ENCODE measurements around the gene CHST3.
"Not testable (repeated sequence)": the region's sequence is repeated elsewhere in the genome, so short reads cannot be mapped to it uniquely, and the experiment has no call there.

CHST3 gene

DNA sequence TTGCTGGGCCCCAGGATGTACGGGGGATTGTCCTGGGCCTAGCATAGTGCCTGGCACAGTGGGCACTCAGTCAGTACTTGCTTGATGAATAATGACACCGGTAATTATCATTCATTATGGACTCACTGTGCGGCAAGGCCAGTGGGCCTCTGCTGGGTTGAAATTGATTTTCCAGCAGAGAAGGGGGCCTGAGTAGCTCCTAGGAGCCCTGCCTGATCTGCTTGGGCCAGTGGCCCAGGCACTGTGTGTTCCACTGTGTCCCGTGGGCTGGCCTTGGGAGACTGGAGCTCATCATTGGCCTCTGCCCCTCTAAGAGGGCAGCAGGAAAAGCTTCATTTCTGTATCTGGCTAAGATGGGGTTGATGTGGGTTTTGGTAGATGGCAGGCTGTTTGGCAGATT lies 1.4 kb downstream of the CHST3 start:
- Histone ChIP-seq H3K9me3 (ENCODE audit: control insufficient read depth in 1 of 2, low read length in 2 of 2) (no peaks in the 10 kb centered on the region), H3K4me3 (ENCODE audit: low read depth in 1 of 2, low read length in 2 of 2) (peak overlapping the region; percentile 54 to 61), H3K36me3 (ENCODE audit: control insufficient read depth in 1 of 2, insufficient read depth in 2 of 2, low read length in 2 of 2) (no peaks in the 10 kb centered on the region), H3K4me1 (ENCODE audit: control insufficient read depth in 1 of 2, insufficient read depth in 2 of 2, low read length in 2 of 2) (peaks cover 7% of the 10 kb centered on the region in 2 donors), H3K27me3 (ENCODE audit: control insufficient read depth in 1 of 2, insufficient read depth in 2 of 2, low read length in 2 of 2) (peaks cover 30 to 35% of the 10 kb centered on the region in 2 donors), H3K27ac (ENCODE audit: low read depth, low read length) (peak overlapping the region; percentile 13), H3K9ac (ENCODE audit: low read depth in 1 of 2, low read length in 2 of 2) (peak overlapping the region in 1 of 2 donors; percentile 59)

DNA sequence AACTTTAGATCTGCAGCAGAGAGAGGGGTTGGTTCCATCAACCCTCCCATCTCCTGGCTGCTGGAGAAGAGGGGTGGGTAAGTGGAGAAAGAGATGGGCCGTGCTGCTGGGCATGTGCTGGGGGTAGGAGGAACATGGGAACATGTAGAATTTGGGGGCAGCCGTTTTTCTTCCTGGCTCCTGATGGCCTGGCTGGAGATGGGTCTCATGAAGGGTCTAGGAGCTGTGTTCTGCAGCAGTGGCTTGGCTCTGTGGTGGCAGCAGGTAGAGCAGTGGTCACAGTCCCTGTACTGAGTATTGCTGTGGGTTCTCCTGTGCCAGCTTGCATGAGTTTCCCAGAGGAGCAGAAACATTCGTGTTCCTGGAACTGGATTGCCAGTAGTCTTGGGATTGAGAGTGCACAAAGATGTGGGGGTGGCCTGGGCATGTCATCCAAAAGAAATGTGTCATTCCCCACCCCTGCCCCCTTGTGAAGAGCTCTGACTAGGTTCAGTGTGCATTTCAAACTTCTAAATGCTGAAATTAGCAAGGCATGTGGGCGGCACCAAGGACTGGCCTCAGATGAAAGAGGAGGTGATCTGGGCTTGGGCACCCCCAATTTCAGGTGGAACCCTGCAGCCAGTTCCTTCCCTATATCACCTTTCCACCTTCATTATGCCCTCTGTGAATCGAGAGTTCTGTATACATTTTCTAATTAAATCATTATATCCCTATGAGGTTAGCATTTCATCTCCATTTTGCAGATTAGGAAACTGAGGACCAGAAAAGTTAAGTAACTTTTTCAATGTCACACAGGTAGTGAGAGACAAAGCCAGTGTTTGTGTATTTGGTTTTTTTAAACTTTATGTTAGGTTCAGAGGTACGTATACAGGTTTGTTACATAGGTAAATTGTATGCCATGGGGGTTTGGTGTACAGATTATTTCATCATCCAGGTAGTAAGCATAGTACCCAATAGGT lies 2.1 kb downstream of the CHST3 start:
- Histone ChIP-seq H3K4me3 (ENCODE audit: low read depth in 1 of 2, low read length in 2 of 2) (peak overlapping the region in 1 of 2 donors; percentile 54), H3K9me3 (ENCODE audit: control insufficient read depth in 1 of 2, low read length in 2 of 2) (no peaks in the 10 kb centered on the region), H3K4me1 (ENCODE audit: control insufficient read depth in 1 of 2, insufficient read depth in 2 of 2, low read length in 2 of 2) (peaks cover 7% of the 10 kb centered on the region in 2 donors), H3K36me3 (ENCODE audit: control insufficient read depth in 1 of 2, insufficient read depth in 2 of 2, low read length in 2 of 2) (no peaks in the 10 kb centered on the region), H3K27ac (ENCODE audit: low read depth, low read length) (no peak overlapping the region), H3K9ac (ENCODE audit: low read depth in 1 of 2, low read length in 2 of 2) (peak overlapping the region in 1 of 2 donors; percentile 59), H3K27me3 (ENCODE audit: control insufficient read depth in 1 of 2, insufficient read depth in 2 of 2, low read length in 2 of 2) (peaks cover 30 to 35% of the 10 kb centered on the region in 2 donors)

DNA sequence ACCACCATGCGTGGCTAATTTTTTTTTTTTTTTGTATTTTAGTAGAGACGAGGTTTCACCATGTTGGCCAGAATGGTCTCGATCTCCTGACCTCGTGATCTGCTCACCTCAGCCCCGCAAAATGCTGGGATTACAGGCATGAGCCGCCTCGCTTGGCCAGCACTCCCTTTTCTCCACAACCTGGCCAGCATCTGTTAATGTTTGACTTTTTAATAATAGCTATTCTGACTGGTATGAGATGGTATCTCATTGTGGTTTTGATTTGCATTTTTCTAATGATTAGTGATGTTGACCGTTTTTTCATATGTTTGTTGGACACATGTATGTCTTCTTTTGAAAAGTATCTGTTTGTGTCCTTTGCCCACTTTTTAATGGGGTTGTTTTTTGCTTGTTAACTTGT lies 3.8 kb downstream of the CHST3 start:
- not testable (repeated sequence) for H3K4me3 ChIP-seq (ENCODE audit: low read depth in 1 of 2, low read length in 2 of 2); H3K27ac ChIP-seq (ENCODE audit: low read depth, low read length); H3K4me1 ChIP-seq (ENCODE audit: control insufficient read depth in 1 of 2, insufficient read depth in 2 of 2, low read length in 2 of 2); H3K9me3 ChIP-seq (ENCODE audit: control insufficient read depth in 1 of 2, low read length in 2 of 2); H3K9ac ChIP-seq (ENCODE audit: low read depth in 1 of 2, low read length in 2 of 2); H3K36me3 ChIP-seq (ENCODE audit: control insufficient read depth in 1 of 2, insufficient read depth in 2 of 2, low read length in 2 of 2)
- H3K27me3 ChIP-seq (ENCODE audit: control insufficient read depth in 1 of 2, insufficient read depth in 2 of 2, low read length in 2 of 2): peaks cover 26 to 30% of the 10 kb centered on the region in 2 donors

DNA sequence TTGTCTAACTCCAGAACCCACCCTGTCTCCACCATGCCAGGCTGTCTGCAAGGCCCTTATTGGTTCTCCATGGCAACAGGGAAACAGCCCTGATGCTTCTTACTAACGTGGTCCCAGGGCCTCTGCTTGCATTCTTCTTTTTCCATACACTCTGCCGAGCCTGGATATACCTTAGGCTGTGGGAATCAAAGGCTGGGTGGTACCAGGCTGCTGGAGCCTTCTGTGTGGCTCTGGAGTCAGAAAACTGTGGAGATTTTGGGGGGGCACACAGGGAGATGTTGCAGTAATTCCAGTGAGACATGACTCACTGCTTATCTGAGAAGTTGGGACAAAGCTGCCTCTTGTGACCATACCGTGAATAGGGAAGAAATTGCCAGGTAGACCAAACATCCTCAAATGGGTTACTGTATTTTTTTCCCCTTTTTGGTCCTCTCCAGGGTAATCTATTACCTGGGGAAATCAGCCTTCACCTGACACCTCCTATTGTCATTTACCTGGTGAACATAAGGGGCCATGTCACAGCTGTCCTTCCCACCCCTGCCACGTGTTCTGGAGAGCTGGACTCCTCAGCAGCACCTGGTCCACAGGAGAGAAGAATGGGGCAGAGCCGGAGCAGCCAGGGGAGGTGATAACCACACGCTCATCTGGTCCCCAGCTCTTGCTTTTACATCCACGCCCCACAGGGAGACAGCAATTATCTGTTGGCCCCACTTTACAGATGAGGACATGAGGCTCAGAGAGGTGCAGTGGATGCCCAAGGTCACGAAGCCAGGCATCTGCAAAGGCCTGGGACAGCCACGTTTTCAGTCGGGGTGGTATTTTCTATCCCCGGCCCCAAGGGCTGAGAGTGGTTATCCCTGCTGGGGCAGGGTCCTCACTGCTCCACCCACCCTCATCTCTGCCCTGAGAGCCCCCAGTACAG lies 4.6 kb downstream of the CHST3 start:
- Histone ChIP-seq H3K27me3 (ENCODE audit: control insufficient read depth in 1 of 2, insufficient read depth in 2 of 2, low read length in 2 of 2) (peaks cover 21 to 22% of the 10 kb centered on the region in 2 donors), H3K4me3 (ENCODE audit: low read depth in 1 of 2, low read length in 2 of 2) (no peak overlapping the region), H3K36me3 (ENCODE audit: control insufficient read depth in 1 of 2, insufficient read depth in 2 of 2, low read length in 2 of 2) (no peaks in the 10 kb centered on the region), H3K9ac (ENCODE audit: low read depth in 1 of 2, low read length in 2 of 2) (no peak overlapping the region), H3K9me3 (ENCODE audit: control insufficient read depth in 1 of 2, low read length in 2 of 2) (no peaks in the 10 kb centered on the region), H3K27ac (ENCODE audit: low read depth, low read length) (no peak overlapping the region), H3K4me1 (ENCODE audit: control insufficient read depth in 1 of 2, insufficient read depth in 2 of 2, low read length in 2 of 2) (peaks cover 7% of the 10 kb centered on the region in 2 donors)

DNA sequence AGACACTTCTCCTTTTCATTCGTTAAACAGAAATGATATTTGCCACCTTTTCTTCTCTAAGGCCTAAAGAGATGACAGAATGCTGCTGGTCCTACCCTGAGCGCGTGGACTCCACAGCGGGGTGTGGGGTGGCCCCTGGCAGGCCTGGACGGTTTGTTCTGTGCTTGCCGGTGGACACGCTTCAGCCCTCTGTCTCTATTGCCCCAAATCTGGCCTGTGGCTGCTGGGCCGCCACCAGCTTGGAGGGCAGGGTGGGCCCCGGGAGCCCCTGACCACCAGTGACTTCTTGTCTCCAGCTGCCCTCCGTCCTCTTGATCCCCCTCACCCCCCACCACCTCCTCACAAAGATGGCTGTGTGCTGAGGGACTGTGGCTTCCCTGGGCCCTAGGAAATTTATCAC lies 5.7 kb downstream of the CHST3 start:
- Histone ChIP-seq H3K27ac (ENCODE audit: low read depth, low read length) (no peak overlapping the region), H3K27me3 (ENCODE audit: control insufficient read depth in 1 of 2, insufficient read depth in 2 of 2, low read length in 2 of 2) (peaks cover 15 to 17% of the 10 kb centered on the region in 2 donors), H3K4me1 (ENCODE audit: control insufficient read depth in 1 of 2, insufficient read depth in 2 of 2, low read length in 2 of 2) (peaks cover 4 to 7% of the 10 kb centered on the region in 2 donors), H3K36me3 (ENCODE audit: control insufficient read depth in 1 of 2, insufficient read depth in 2 of 2, low read length in 2 of 2) (no peaks in the 10 kb centered on the region), H3K9me3 (ENCODE audit: control insufficient read depth in 1 of 2, low read length in 2 of 2) (no peaks in the 10 kb centered on the region), H3K9ac (ENCODE audit: low read depth in 1 of 2, low read length in 2 of 2) (no peak overlapping the region), H3K4me3 (ENCODE audit: low read depth in 1 of 2, low read length in 2 of 2) (no peak overlapping the region)

DNA sequence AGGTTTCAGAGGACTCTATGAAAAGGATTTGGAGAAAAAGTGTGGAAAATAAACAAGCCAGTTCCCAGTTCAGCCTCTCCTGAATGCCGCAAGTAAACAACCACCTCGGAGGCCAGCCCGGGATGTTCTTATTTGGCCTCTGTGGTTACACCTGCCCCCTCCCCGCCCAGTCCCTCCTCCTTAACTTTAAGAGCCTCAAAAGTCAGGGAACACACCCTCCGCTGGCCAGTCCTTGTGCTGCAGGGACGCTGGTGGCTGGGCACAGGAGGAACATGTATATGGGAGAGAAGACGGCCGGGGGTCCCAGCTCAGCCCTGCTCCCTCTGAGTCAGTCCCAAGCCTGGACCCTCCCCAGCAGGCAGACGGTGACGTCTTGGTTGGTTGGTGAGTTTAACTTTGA lies 6.1 kb downstream of the CHST3 start:
- H3K4me1 ChIP-seq (ENCODE audit: control insufficient read depth in 1 of 2, insufficient read depth in 2 of 2, low read length in 2 of 2): peaks cover 1 to 6% of the 10 kb centered on the region in 2 donors

DNA sequence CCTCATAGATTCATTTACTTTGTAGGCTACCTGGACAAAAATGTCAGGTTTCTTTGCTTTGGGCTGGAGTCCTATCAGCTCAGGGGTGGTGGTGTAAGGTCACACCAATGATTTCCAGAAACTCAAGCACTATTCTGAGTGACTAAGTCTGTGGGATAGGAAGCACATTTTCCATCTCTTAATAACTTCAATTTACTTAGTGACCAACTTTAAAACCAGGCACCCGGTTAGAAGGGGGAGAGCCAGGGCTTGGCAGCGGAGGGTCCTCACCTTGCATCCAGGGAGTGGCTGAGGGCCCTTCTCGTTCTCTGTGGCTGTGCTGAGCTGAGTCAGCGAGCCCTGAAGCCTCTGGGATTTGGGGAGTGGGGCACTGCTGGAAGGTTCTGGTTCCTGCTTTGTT lies 6.7 kb downstream of the CHST3 start:
- no peak overlapping the region for H3K27ac ChIP-seq (ENCODE audit: low read depth, low read length)
- H3K36me3 ChIP-seq (ENCODE audit: control insufficient read depth in 1 of 2, insufficient read depth in 2 of 2, low read length in 2 of 2): no peaks in the 10 kb centered on the region
- H3K4me3 ChIP-seq (ENCODE audit: low read depth in 1 of 2, low read length in 2 of 2): no peak overlapping the region
- peaks cover 6 to 8% of the 10 kb centered on the region in 2 donors for H3K27me3 ChIP-seq (ENCODE audit: control insufficient read depth in 1 of 2, insufficient read depth in 2 of 2, low read length in 2 of 2)
- no peak overlapping the region for H3K9ac ChIP-seq (ENCODE audit: low read depth in 1 of 2, low read length in 2 of 2)
- peaks cover 7% of the 10 kb centered on the region in 2 donors for H3K4me1 ChIP-seq (ENCODE audit: control insufficient read depth in 1 of 2, insufficient read depth in 2 of 2, low read length in 2 of 2)
- no peaks in the 10 kb centered on the region for H3K9me3 ChIP-seq (ENCODE audit: control insufficient read depth in 1 of 2, low read length in 2 of 2)

More for the DNA sequence above, 6.1 kb downstream of the CHST3 start:
- Histone ChIP-seq H3K9ac (ENCODE audit: low read depth in 1 of 2, low read length in 2 of 2) (no peak overlapping the region), H3K27me3 (ENCODE audit: control insufficient read depth in 1 of 2, insufficient read depth in 2 of 2, low read length in 2 of 2) (peaks cover 11 to 13% of the 10 kb centered on the region in 2 donors), H3K27ac (ENCODE audit: low read depth, low read length) (no peak overlapping the region), H3K4me3 (ENCODE audit: low read depth in 1 of 2, low read length in 2 of 2) (no peak overlapping the region), H3K36me3 (ENCODE audit: control insufficient read depth in 1 of 2, insufficient read depth in 2 of 2, low read length in 2 of 2) (no peaks in the 10 kb centered on the region), H3K9me3 (ENCODE audit: control insufficient read depth in 1 of 2, low read length in 2 of 2) (no peaks in the 10 kb centered on the region)

DNA sequence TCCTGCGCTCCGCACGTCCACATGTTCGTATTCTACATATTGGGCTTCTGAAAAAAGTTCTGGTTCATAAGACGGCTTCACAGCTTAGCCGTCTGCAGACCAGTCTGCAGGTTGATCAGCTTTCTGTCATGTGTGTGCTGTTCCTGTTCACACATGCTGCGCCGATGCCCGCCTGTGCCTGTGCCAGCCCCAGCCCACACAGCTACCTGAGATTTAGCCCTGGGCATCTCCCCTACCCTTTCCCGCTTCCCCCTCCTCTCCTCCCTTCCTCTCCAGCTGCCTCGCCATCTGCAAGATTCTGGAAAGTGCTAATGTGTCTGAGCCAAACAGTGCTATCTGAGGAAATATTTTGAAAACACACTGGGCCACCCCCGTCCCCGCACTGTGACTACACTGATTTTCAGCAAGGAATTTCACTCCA lies 7.1 kb downstream of the CHST3 start:
- H3K9me3 ChIP-seq (ENCODE audit: control insufficient read depth in 1 of 2, low read length in 2 of 2): no peaks in the 10 kb centered on the region
- H3K27me3 ChIP-seq (ENCODE audit: control insufficient read depth in 1 of 2, insufficient read depth in 2 of 2, low read length in 2 of 2): peaks cover 1 to 3% of the 10 kb centered on the region in 2 donors
- H3K36me3 ChIP-seq (ENCODE audit: control insufficient read depth in 1 of 2, insufficient read depth in 2 of 2, low read length in 2 of 2): no peaks in the 10 kb centered on the region
- H3K4me3 ChIP-seq (ENCODE audit: low read depth in 1 of 2, low read length in 2 of 2): no peak overlapping the region
- peaks cover 11% of the 10 kb centered on the region in 2 donors for H3K4me1 ChIP-seq (ENCODE audit: control insufficient read depth in 1 of 2, insufficient read depth in 2 of 2, low read length in 2 of 2)
- no peak overlapping the region for H3K9ac ChIP-seq (ENCODE audit: low read depth in 1 of 2, low read length in 2 of 2)
- no peak overlapping the region for H3K27ac ChIP-seq (ENCODE audit: low read depth, low read length)

DNA sequence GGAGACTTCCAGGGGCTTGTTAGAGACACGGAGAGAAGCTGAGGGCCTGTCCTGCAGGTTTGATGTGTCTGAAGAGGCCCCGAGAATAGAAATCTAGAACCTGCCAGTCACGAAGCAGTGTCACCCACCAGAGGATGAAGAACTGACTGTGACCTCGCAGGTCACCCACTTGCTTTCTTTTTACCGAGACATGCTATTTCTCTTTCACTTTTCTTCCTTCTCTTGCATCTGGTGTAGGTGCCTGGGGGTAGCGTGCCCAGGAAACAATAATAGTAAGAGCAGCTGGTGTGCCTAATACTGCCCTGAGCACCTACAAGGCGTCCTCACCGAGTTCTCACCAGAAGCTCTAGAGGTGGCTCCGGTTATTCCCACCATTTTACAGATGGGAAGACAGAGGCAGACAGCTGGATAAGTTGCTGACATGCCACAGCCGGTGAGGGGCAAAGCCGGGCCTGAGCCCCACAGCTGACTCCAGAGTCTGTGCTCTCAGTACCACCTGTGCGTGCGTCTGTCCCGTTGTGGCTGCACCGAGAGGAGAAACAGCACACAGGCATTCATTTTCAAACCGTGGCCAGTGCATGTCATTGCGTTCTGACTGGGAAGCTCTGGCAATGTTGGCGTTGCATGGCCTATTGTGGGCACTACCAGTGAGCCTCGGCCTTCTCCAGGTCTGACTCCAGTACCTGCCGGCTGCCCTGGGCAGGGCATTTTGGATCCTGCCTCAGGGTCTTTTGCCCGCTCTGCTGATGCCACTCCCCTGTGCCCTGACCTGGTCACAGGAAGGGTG lies 7.8 kb downstream of the CHST3 start:
- Histone ChIP-seq H3K27ac (ENCODE audit: low read depth, low read length) (no peak overlapping the region), H3K9ac (ENCODE audit: low read depth in 1 of 2, low read length in 2 of 2) (no peak overlapping the region), H3K27me3 (ENCODE audit: control insufficient read depth in 1 of 2, insufficient read depth in 2 of 2, low read length in 2 of 2) (no peaks in the 10 kb centered on the region), H3K4me1 (ENCODE audit: control insufficient read depth in 1 of 2, insufficient read depth in 2 of 2, low read length in 2 of 2) (peaks cover 12 to 13% of the 10 kb centered on the region in 2 donors), H3K36me3 (ENCODE audit: control insufficient read depth in 1 of 2, insufficient read depth in 2 of 2, low read length in 2 of 2) (no peaks in the 10 kb centered on the region), H3K4me3 (ENCODE audit: low read depth in 1 of 2, low read length in 2 of 2) (no peak overlapping the region), H3K9me3 (ENCODE audit: control insufficient read depth in 1 of 2, low read length in 2 of 2) (no peaks in the 10 kb centered on the region)
